Epidermal melanocyte (primary cell): Measurements from ENCODE around the gene PIP5K1B.
"Not testable (repeated sequence)": the region's sequence is repeated elsewhere in the genome, so short reads cannot be mapped to it uniquely, and the experiment has no call there.

ENCODE experiments used
- DNase-seq: peaks from one replicate; pipeline ENCODE4 v3.0.0; 2011; ENCODE audit warnings: low spot score; ENCODE audit not compliant: insufficient read length

PIP5K1B gene

DNA sequence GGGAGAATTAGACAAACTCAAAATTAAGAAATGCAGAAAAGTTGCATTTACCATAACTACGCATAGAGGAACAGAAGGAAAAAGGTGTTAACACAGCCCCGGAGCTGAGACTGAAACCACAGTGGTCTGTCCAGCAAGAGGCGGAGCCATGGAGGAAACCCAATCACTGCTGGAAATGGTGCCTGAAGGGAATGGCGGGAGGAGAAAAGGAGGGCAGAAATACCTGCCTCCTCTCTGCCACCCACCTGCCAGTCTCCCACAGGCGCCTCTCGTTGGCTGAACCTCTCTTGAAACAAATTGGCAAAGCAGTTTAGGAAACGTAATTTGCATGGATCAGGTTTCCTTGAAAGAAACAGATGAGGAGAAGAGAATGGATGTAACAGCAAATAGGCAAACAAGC, 318.6 kb downstream of the PIP5K1B start:
- DNase-seq = no peak

GRCh38 chr9:69027355-69028097, 322.5 kb downstream of the PIP5K1B start:
- peak; percentile 67 for DNase-seq

- no peak for DNase-seq
Observed at GRCh38 chr9:69028754-69029153, 323.7 kb downstream of the PIP5K1B start.

DNA sequence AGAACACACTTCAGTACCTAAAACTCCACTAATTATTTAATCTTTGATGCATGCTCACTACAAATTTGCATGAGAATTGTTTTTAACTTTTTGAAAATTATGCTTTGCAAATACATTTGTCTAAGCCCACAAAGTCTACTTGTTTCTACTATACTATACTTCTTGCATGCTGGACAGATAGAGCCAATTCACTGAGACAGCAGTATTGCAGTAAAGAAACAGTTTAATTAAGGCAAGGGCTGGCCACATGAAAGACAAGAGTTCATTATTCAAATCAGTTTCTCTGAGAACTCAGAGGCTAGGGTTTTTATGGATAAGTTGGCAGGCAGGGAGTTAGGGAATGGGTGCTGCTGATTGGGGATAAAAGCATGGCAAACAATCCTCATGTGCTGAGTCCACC, 324.5 kb downstream of the PIP5K1B start:
- DNase-seq = no peak

- no peak for DNase-seq
Observed at GRCh38 chr9:69030851-69031645, 326.0 kb downstream of the PIP5K1B start.

DNA sequence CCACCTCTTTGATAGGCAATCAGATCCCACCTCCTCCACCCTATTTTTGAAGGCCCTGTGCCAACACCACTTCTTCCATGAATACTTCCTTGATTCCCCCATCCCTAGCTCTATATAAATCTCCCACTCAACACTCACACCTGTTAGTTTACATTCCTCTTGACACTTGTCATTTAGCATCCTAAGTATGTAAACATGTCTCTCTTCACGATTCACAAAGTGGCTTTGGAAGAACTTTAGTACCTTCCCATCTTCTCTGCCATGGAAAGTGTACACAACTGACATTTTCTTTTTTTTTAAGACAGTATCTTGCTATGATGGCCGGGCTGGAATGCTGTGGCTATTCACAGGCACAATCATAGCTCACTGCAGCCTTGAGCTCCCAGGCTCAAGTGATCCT, 329.0 kb downstream of the PIP5K1B start:
- no peak for DNase-seq

DNA sequence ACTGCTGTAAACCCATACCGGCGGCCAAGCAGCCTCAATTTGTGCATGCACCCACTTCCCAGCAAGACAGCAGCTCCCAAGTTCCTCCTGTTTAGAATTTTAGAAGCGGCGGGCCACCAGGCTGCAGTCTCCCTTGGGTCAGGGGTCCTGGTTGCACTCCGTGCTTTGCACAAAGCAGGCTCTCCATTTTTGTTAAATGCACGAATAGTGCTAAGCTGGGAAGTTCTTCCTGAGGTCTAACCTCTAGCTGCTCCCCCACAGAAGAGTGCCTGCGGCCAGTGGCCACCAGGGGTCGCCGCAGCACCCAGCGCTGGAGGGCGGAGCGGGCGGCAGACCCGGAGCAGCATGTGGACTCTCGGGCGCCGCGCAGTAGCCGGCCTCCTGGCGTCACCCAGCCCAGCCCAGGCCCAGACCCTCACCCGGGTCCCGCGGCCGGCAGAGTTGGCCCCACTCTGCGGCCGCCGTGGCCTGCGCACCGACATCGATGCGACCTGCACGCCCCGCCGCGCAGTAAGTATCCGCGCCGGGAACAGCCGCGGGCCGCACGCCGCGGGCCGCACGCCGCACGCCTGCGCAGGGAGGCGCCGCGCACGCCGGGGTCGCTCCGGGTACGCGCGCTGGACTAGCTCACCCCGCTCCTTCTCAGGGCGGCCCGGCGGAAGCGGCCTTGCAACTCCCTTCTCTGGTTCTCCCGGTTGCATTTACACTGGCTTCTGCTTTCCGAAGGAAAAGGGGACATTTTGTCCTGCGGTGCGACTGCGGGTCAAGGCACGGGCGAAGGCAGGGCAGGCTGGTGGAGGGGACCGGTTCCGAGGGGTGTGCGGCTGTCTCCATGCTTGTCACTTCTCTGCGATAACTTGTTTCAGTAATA, 330.6 kb downstream of the PIP5K1B start, which contains the start of gene FXN:
FXN (plus strand) TSS at position 315 of the 871 bp plus-strand sequence; CDS start at position 346, 31 bp downstream.
- DNase-seq = peak; percentile 81

DNA sequence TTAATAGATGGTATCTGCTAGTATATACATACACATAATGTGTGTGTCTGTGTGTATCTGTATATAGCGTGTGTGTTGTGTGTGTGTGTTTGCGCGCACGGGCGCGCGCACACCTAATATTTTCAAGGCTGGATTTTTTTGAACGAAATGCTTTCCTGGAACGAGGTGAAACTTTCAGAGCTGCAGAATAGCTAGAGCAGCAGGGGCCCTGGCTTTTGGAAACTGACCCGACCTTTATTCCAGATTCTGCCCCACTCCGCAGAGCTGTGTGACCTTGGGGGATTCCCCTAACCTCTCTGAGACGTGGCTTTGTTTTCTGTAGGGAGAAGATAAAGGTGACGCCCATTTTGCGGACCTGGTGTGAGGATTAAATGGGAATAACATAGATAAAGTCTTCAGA, 331.3 kb downstream of the PIP5K1B start:
- DNase-seq = no peak

- no peak for DNase-seq
Observed at GRCh38 chr9:69036799-69037198, 331.8 kb downstream of the PIP5K1B start.

DNA sequence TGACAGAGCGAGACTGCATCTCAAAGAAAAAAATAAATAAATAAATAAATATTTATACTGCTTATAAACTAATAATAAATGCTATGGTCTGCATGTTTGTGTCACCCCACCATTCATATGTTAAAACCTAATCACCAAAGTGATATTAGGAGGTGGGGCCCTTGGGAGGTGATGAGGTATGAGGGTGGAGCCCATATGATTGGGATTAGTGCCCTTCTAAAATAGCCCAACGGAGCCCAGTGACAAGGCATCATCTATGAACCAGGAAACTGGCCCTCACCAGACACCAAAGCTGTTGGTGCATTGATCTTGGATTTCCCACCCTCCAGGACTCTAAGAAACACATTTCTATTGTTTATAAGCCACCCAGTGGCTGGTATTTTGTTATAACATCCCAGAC, 335.6 kb downstream of the PIP5K1B start:
- DNase-seq = no peak

GRCh38 chr9:69044240-69045219, 339.5 kb downstream of the PIP5K1B start:
- no peak for DNase-seq

DNA sequence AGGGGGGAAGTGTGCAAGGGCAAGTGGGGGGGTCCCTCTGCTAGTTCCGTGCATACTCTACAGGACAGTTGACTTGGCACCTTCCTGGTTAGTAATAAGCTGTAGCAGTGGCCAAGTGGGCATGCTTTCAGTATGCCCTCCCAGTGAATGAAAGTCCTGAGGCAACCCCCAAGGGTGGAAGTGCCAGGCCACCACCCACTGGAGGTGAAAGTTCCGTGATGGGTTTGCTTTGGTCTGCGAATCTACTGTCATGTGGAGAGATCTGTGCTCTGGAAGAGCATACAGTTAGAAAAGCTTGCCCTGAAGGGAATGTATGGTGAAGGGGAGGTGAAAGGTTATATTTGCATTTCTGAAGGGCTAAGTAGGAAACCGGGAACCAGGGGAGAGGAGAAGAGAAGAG, 340.8 kb downstream of the PIP5K1B start:
- no peak for DNase-seq

DNA sequence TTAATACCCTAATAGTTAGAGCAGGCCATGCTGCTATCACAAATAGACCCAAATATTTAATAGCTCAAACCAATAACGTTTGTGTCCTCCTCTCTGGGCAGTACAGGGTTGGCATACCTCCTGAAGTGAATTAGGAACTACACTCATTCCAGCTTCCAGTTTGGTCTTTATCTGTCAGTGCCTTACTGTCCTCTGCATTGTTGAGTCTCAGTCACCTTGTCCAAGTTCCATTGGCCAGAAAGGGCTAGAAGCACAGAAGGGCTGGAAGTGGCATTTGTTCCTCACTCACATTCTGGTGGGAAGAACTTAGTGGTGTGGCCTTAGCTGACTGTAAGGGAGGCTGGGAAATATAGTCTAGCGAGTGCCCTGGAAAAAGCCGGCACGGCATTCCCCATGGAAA, 341.7 kb downstream of the PIP5K1B start:
- no peak for DNase-seq

GRCh38 chr9:69047371-69047770, 342.3 kb downstream of the PIP5K1B start:
- no peak for DNase-seq

- DNase-seq = no peak
Observed at GRCh38 chr9:69049094-69049493, 344.1 kb downstream of the PIP5K1B start.

DNA sequence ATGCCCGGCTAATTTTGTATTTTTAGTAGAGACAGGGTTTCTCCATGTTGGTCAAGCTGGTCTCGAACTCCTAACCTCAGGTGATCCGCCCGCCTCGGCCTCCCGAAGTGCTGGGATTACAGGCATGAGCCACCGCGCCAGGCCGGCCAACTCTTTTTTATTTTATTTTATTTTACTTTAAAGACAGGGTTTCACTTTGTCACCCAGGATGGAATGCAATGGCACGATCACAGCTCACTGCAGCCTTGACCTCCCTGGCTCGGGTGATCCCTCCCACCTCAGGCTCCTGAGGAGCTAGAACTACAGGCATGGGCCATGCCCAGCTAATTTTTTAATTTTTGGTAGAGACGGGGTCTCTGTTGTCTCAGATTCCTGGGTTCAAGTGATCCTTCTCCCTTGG, 345.9 kb downstream of the PIP5K1B start:
- DNase-seq = not testable (repeated sequence)

GRCh38 chr9:69054989-69055388, 349.9 kb downstream of the PIP5K1B start:
- no peak for DNase-seq

DNA sequence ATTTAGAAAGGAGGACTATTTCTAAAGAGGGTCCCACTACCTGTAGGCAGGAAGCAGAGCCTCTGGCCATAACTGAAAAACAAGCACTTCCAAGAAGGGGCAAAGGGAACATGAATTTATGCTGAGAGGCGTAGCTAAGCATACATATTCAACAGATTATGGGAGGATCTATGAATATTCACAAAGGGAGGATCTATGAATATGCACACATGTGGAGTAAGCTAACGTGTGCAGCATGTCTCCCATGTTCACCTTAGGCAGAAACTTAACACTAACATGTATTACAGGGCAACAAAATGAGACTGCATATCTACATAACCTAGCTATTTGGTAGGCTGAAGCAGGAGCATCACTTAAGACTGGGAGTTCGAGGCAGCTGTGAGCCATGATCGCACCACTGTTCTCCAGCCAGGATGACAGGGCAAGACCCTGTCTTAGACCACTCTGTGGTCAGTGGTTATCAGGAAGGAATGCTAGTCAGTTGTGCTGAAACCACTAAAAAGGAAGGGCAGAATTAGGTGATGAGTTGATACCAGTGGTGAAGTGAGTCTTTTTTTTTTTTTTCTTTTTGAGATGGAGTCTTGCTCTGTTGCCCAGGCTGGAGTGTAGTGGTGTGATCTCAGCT, 351.3 kb downstream of the PIP5K1B start:
- DNase-seq = no peak

DNA sequence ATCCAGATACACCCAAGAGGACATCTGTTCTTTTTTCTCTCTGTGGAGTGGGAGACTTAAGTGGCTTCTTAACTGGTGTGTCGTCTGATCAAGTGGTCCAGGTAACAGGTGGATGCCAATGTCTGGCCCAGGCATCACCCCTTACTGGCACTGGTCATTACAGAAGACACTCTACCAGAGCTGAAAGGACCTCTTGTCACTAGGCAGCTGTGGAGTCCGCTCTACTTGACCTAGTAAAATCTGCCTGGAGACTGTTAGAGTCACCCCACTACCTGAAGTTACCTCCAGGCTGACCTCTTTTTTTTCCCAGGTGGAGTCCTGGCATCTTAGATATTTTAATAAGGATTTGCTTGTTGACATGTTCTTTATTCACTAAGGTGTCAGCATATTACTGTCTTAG, 353.1 kb downstream of the PIP5K1B start:
- DNase-seq = no peak
